Measurements from ENCODE around the gene UPK3B. TPM values are rescaled to one million over a fixed set of nuclear protein-coding genes. Genes with fewer than 3 reads are reported as not detected.
"Not testable (repeated sequence)": the region's sequence is repeated elsewhere in the genome, so short reads cannot be mapped to it uniquely, and the experiment has no call there.

The UPK3B gene
- total RNA-seq, 4 donors from 2014 or later: 2.1 to 8.6 (median 3.1) TPM

GRCh38 chr7:76513817-76514799, 3.8 kb downstream of the UPK3B start:
- Histone ChIP-seq H3K4me3 (no peak overlapping the region), H3K36me3 (no peaks in the 10 kb centered on the region), H3K27me3 (no peaks in the 10 kb centered on the region), H3K9me3 (no peaks in the 10 kb centered on the region), H3K27ac (no peak overlapping the region), H3K4me1 (peaks cover 0 to 26% (median 5%) of the 10 kb centered on the region in 4 donors)
- TF ChIP-seq, protein P1, sequence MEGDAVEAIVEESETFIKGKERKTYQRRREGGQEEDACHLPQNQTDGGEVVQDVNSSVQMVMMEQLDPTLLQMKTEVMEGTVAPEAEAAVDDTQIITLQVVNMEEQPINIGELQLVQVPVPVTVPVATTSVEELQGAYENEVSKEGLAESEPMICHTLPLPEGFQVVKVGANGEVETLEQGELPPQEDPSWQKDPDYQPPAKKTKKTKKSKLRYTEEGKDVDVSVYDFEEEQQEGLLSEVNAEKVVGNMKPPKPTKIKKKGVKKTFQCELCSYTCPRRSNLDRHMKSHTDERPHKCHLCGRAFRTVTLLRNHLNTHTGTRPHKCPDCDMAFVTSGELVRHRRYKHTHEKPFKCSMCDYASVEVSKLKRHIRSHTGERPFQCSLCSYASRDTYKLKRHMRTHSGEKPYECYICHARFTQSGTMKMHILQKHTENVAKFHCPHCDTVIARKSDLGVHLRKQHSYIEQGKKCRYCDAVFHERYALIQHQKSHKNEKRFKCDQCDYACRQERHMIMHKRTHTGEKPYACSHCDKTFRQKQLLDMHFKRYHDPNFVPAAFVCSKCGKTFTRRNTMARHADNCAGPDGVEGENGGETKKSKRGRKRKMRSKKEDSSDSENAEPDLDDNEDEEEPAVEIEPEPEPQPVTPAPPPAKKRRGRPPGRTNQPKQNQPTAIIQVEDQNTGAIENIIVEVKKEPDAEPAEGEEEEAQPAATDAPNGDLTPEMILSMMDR (IDR thresholded peaks at IDR 0.05): no peak
- no peak for TF ChIP-seq POLR2A (IDR thresholded peaks at IDR 0.05)
- no peak for TF ChIP-seq EP300 (IDR thresholded peaks at IDR 0.05)
- no peak for DNase-seq (ENCODE audit: low spot score in 2 of 2)
- WGBS, 2 donors: 88 to 90% methylated on average over 24 to 29 of the region's 29 CpGs

- Histone ChIP-seq H3K27ac (no peak overlapping the region), H3K36me3 (no peaks in the 10 kb centered on the region), H3K27me3 (no peaks in the 10 kb centered on the region), H3K4me1 (peaks cover 0 to 23% (median 5%) of the 10 kb centered on the region in 4 donors), H3K9me3 (no peaks in the 10 kb centered on the region), H3K4me3 (no peak overlapping the region)
- TF ChIP-seq EP300 (IDR thresholded peaks at IDR 0.05) (no peak), POLR2A (IDR thresholded peaks at IDR 0.05) (no peak)
- TF ChIP-seq, protein P1 (IDR thresholded peaks at IDR 0.05): no peak
- WGBS, 2 donors: 81 to 84% methylated on average over 11 to 13 of the region's 16 CpGs
- no peak for DNase-seq (ENCODE audit: low spot score in 2 of 2)
Observed at GRCh38 chr7:76514926-76515771, 4.8 kb downstream of the UPK3B start.

- TF ChIP-seq, protein P1 (IDR thresholded peaks at IDR 0.05): peak in 2 of 5 experiments; percentile 61 to 74
- TF ChIP-seq EP300 (IDR thresholded peaks at IDR 0.05): no peak
- 0% methylated on average over 1 of the region's 32 CpGs; no CpG with 5 or more reads in 1 of the 2 donors for WGBS, 2 donors
- peak in 1 of 2 donors; percentile 66 for DNase-seq (ENCODE audit: low spot score in 2 of 2)
- no peaks in the 10 kb centered on the region for H3K9me3 ChIP-seq
- peaks cover 0 to 20% (median 5%) of the 10 kb centered on the region in 4 donors for H3K4me1 ChIP-seq
- H3K36me3 ChIP-seq: no peaks in the 10 kb centered on the region
- H3K27ac ChIP-seq: no peak overlapping the region
- H3K27me3 ChIP-seq: no peaks in the 10 kb centered on the region
- H3K4me3 ChIP-seq: peak overlapping the region in 2 of 4 donors; percentile 3 to 11
Observed at GRCh38 chr7:76515999-76516443, 5.7 kb downstream of the UPK3B start.

GRCh38 chr7:76516932-76517331, 6.6 kb downstream of the UPK3B start:
- H3K27ac ChIP-seq; H3K27me3 ChIP-seq; H3K9me3 ChIP-seq; H3K4me3 ChIP-seq; H3K36me3 ChIP-seq; DNase-seq (ENCODE audit: low spot score in 2 of 2): not testable (repeated sequence)
- peaks cover 0 to 20% (median 5%) of the 10 kb centered on the region in 4 donors for H3K4me1 ChIP-seq
- WGBS, 2 donors: 95% methylated on average over 6 of the region's 6 CpGs; no CpG with 5 or more reads in 1 of the 2 donors

- WGBS, 2 donors: no CpG with 5 or more reads among the region's 4 CpGs
- DNase-seq (ENCODE audit: low spot score in 2 of 2); H3K4me3 ChIP-seq; H3K27me3 ChIP-seq; H3K9me3 ChIP-seq; H3K36me3 ChIP-seq; H3K27ac ChIP-seq; H3K4me1 ChIP-seq: not testable (repeated sequence)
Observed at GRCh38 chr7:76526183-76526582, 15.8 kb downstream of the UPK3B start.

DNA sequence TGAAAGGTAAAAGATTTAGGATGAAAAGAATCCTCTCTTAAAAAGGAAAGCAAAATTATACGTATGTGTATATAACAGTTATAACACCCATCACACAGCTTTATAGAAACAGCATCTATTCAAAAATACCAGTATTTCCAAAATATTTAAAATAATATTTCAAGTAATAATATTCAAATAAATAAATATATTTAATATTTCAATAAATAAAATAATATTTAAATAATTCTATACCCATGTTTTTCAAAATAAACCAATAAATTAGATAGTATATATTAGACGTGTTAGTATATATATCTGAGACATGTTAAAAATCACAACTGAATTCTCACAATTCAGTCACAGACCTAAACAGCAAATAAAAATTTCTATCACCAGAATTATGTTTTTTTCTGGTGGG, 21.3 kb downstream of the UPK3B start:
- H3K27ac ChIP-seq; H3K36me3 ChIP-seq; H3K27me3 ChIP-seq; H3K9me3 ChIP-seq; DNase-seq (ENCODE audit: low spot score in 2 of 2); H3K4me1 ChIP-seq; H3K4me3 ChIP-seq: not testable (repeated sequence)
- WGBS, 2 donors: 74% methylated on average over 2 of the region's 2 CpGs; no CpG with 5 or more reads in 1 of the 2 donors

DNA sequence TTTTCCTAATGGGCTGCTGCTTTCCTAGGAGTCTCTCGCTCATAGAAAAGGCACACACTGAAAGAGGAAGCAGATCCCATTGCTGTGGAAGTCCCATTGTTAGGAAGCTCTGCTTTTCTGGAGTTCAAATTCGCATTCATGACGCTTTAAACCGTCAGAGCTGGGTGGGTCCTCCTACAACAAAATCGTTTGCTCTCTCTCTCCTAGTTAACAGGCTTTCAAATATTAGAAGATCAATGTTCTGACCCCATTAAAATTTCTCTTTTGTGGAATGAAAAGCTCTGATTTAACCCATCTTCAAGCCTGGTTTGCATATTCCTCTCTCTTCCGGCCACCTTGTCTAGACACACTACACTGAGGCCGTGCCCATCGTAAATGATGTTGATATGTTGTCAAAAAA, 32.8 kb downstream of the UPK3B start, which contains the start of gene SPDYE16:
Gene SPDYE16 (minus strand): TSS at position 101 of the 400 bp plus-strand sequence. CDS start 1,838 bp downstream, outside the sequence.
- H3K27ac ChIP-seq; H3K36me3 ChIP-seq; H3K27me3 ChIP-seq; H3K4me1 ChIP-seq; H3K9me3 ChIP-seq; H3K4me3 ChIP-seq; DNase-seq (ENCODE audit: low spot score in 2 of 2): not testable (repeated sequence)
- WGBS, 2 donors: no CpG with 5 or more reads among the region's 8 CpGs
